Mucosa of descending colon (tissue), 3 donors: ENCODE results near the gene ELOF1. TPM values are rescaled to one million over a fixed set of nuclear protein-coding genes. Genes with fewer than 3 reads are reported as not detected.

Source experiments
- ATAC-seq: fragments of 200-7000 bp; cut with Tn5 transposase; one replicate; pipeline ENCODE4 v1.9.1; 2020; ENCODE audit warnings: mild to moderate bottlenecking, moderate library complexity
- DNase-seq, 3 donors: peaks; one replicate each; pipeline ENCODE4 v3.0.0-alpha.2; 2020
- H3K36me3 ChIP-seq: fragments of 200-600 bp; one replicate; pipeline ENCODE4 v1.8.0; 2021; ENCODE audit warnings: low read depth, mild to moderate bottlenecking
- H3K4me1 ChIP-seq: fragments of 200-600 bp; one replicate; pipeline ENCODE4 v1.8.0; 2021; ENCODE audit warnings: low read depth, mild to moderate bottlenecking
- H3K4me3 ChIP-seq: fragments of 200-600 bp; one replicate; pipeline ENCODE4 v1.8.0; 2021; ENCODE audit warnings: mild to moderate bottlenecking
- H3K9me3 ChIP-seq: fragments of 200-600 bp; one replicate; pipeline ENCODE4 v1.8.0; 2021; ENCODE audit warnings: mild to moderate bottlenecking
- CTCF ChIP-seq: fragments of 200-600 bp; IDR thresholded peaks from one replicate; pipeline ENCODE4 v1.8.0; 2022; ENCODE audit warnings: antibody characterized with exemption, mild to moderate bottlenecking
- intact Hi-C, 2 donors: fragments of 100-400 bp; cut with DNase I in 1 of 2; cut with micrococcal nuclease in 1 of 2; formaldehyde crosslinking; loops; one replicate each; pipeline versions ENCODE4 v1.11.0 to v1.11.1; 2022; cut with DNase I, micrococcal nuclease
- total RNA-seq, 3 donors: library from RNA; stranded (reverse); fragmentation: NEBNext Ultra II Directional in 2 of 3; extraction: Animal tissue kit (Norgen Biotek cat#: 25700) in 2 of 3; gene quantifications; one replicate each; pipeline versions ENCODE4 v1.2.1 to v1.2.4, GENCODE V29; 2021 to 2023
- donor health status: DM: no; HTN: no; CAD: no; lungs with moderate emphysema.
- donor health status: DM: no; HTN: no; CAD: no.
- donor health status: DM: no; HTN: yes; CAD: no.

Gene ELOF1
- total RNA-seq, 3 donors from 2014 or later: 33.7 to 47.4 (median 42.6) TPM

- H3K36me3 ChIP-seq: no peaks in the 10 kb centered on the region
- intact Hi-C loops: no loop called here
- no peaks in the 10 kb centered on the region for H3K4me1 ChIP-seq
- no peak overlapping the region for H3K4me3 ChIP-seq
- ATAC-seq (no peak), DNase-seq (no peak)
- H3K9me3 ChIP-seq: no peaks in the 10 kb centered on the region
- no peak for TF ChIP-seq CTCF
Measured at GRCh38 chr19:11586331-11586730, 27.3 kb upstream of the ELOF1 start.

- TF ChIP-seq CTCF: no peak
- DNase-seq: no peak
- H3K36me3 ChIP-seq: no peaks in the 10 kb centered on the region
- ATAC-seq: peak; percentile 50
- peaks cover 2% of the 10 kb centered on the region for H3K4me1 ChIP-seq
- intact Hi-C loops: no loop called here
- H3K4me3 ChIP-seq: no peak overlapping the region
- no peaks in the 10 kb centered on the region for H3K9me3 ChIP-seq
Measured at GRCh38 chr19:11581740-11582139, 22.7 kb upstream of the ELOF1 start.

- Histone ChIP-seq H3K4me3 (no peak overlapping the region), H3K9me3 (no peaks in the 10 kb centered on the region), H3K4me1 (peaks cover 2% of the 10 kb centered on the region), H3K36me3 (no peaks in the 10 kb centered on the region)
- ATAC-seq (no peak), DNase-seq (no peak)
- TF ChIP-seq CTCF: no peak
- intact Hi-C loops: no loop called here
Measured at GRCh38 chr19:11580116-11580515, 21.1 kb upstream of the ELOF1 start.

- H3K36me3 ChIP-seq: no peaks in the 10 kb centered on the region
- intact Hi-C loops: loop anchor here in 1 of 2 donors (10.0 kb wide), 1 partner anchor 84 kb away; no protein-coding TSS in a partner anchor
- TF ChIP-seq CTCF: no peak
- H3K4me1 ChIP-seq: peaks cover 2% of the 10 kb centered on the region
- DNase-seq (peak; percentile 72 to 81 (median 75)), ATAC-seq (peak; percentile 76)
- no peaks in the 10 kb centered on the region for H3K9me3 ChIP-seq
- H3K4me3 ChIP-seq: no peak overlapping the region
Measured at GRCh38 chr19:11578258-11579142, 19.5 kb upstream of the ELOF1 start.

- intact Hi-C loops: loop anchor here in 1 of 2 donors (10.0 kb wide), 1 partner anchor 83 kb away; no protein-coding TSS in a partner anchor
- no peak within 1 kb of the TSS for H3K4me3 ChIP-seq
- H3K9me3 ChIP-seq: no peaks in the 10 kb centered on the region
- ATAC-seq: peak; percentile 35
- DNase-seq: peak in 2 of 3 donors; percentile 35 to 40
- H3K36me3 ChIP-seq: no peaks in the 10 kb centered on the region
- H3K4me1 ChIP-seq: peaks cover 2% of the 10 kb centered on the region
- no peak for TF ChIP-seq CTCF
Measured at GRCh38 chr19:11577451-11578257, 18.6 kb upstream of the ELOF1 start, which contains the start of gene ACP5. Gene ACP5, minus strand, starts transcription at chr19:11577645. Its CDS starts 328 bp downstream, at chr19:11577317.
